Measurements from ENCODE around the gene PROK2. TPM values are rescaled to one million over a fixed set of nuclear protein-coding genes. Genes with fewer than 3 reads are reported as not detected.

PROK2 gene
- total RNA-seq, 1 experiment from 2014 or later: 1.4 TPM

GRCh38 chr3:71787851-71788405 is 3.0 kb upstream of the PROK2 start:
- Histone ChIP-seq H3K79me2 (ENCODE audit: insufficient read depth, low read length) (no peaks in the 10 kb centered on the region), H3K18ac (ENCODE audit: insufficient read length, low read depth, low read length) (peak overlapping the region; percentile 42), H2BK120ac (ENCODE audit: low read depth, low read length, poor library complexity, severe bottlenecking) (no peak overlapping the region), H3K4ac (ENCODE audit: low read depth, low read length) (no peak overlapping the region; the same call in 1 of the 2 replicates), H3K79me1 (ENCODE audit: insufficient read depth, low read depth, low read length, poor library complexity, severe bottlenecking) (no peaks in the 10 kb centered on the region), H3K23ac (ENCODE audit: insufficient read length, low read depth, low read length) (no peak overlapping the region), H2BK20ac (ENCODE audit: low read depth, low read length, poor library complexity, severe bottlenecking) (no peak overlapping the region), H4K8ac (replicated peaks; ENCODE audit: insufficient read length, low read depth, low read length) (no peak overlapping the region), H4K91ac (ENCODE audit: insufficient read length, low read depth, low read length) (no peak overlapping the region), H3K9ac (ENCODE audit: extremely low read depth, insufficient read length, low read length) (no peak overlapping the region), H3K4me2 (ENCODE audit: insufficient read depth, insufficient read length, low read length) (no peak overlapping the region), H3K56ac (ENCODE audit: insufficient read length, low read depth, low read length) (no peak overlapping the region), H3K27ac (ENCODE audit: insufficient read length, low read depth, low read length) (no peak overlapping the region), H4K20me1 (ENCODE audit: control insufficient read depth, insufficient read depth, insufficient read length) (no peaks in the 10 kb centered on the region), H3K14ac (ENCODE audit: insufficient read depth, low read length) (no peak overlapping the region), H2BK15ac (ENCODE audit: low read depth, low read length) (no peak overlapping the region), H2BK5ac (ENCODE audit: insufficient read length, low read length) (no peak overlapping the region), H3K27me3 (ENCODE audit: insufficient read depth, low read length) (peaks cover 23% of the 10 kb centered on the region), H2AFZ (ENCODE audit: low read length) (no peak overlapping the region), H3K9me3 (ENCODE audit: control insufficient read depth, low read depth, low read length) (no peaks in the 10 kb centered on the region), H3K4me1 (ENCODE audit: insufficient read depth, low read length) (no peaks in the 10 kb centered on the region; the same call in 1 of the 2 replicates), H3K23me2 (ENCODE audit: insufficient read length, low read depth, low read length, poor library complexity, severe bottlenecking) (no peaks in the 10 kb centered on the region), H2AK5ac (ENCODE audit: insufficient read length, low read length) (no peak overlapping the region), H3T11ph (ENCODE audit: low read length) (no peak overlapping the region), H4K5ac (ENCODE audit: insufficient read length, low read depth, low read length) (no peak overlapping the region), H2BK12ac (ENCODE audit: insufficient read length, low read depth, low read length) (peak overlapping the region; percentile 80)
- Mint-ChIP-seq H3K9me3 (no peaks in the 10 kb centered on the region; a peak in 1 of 5 replicates), H3K27me3 (ENCODE audit: low read depth) (peaks cover 49% of the 10 kb centered on the region), H3K36me3 (ENCODE audit: insufficient read depth in 1 of 3, low read depth in 3 of 3) (no peaks in the 10 kb centered on the region), H3K27ac (no peak overlapping the region), H3K4me1 (peaks cover 20 to 24% of the 10 kb centered on the region in 2 experiments), H3K4me3 (no peak overlapping the region)
- no peak for DNase-seq
- no peak for TF ChIP-seq CTCF (conservative IDR thresholded peaks at IDR 0.05)
- no CpG with 5 or more reads among the region's 7 CpGs for WGBS (ENCODE audit: extremely low coverage, insufficient read length, low lambda C conversion rate)

Measured in H9 (cell line).